GM10266 (cell line): ENCODE results near the gene FSTL5.

ENCODE experiments used
- DNase-seq: peaks from one replicate; pipeline ENCODE4 v3.0.0; 2012; ENCODE audit errors: extremely low spot score
- CTCF ChIP-seq: IDR thresholded peaks from 2 replicates; pipeline ENCODE4 v1.5.1; 2012; ENCODE audit warnings: mild to moderate bottlenecking, low read depth; ENCODE audit not compliant: control insufficient read depth, insufficient read depth; ENCODE audit errors: missing control alignments

The FSTL5 gene

GRCh38 chr4:161498155-161498554, 665.6 kb downstream of the FSTL5 start:
- no peak for TF ChIP-seq CTCF

GRCh38 chr4:161486461-161486860, 677.3 kb downstream of the FSTL5 start:
- no peak for TF ChIP-seq CTCF
- DNase-seq: no peak

More at GRCh38 chr4:161498155-161498554, 665.6 kb downstream of the FSTL5 start:
- DNase-seq: no peak

GRCh38 chr4:161466316-161466715, 697.5 kb downstream of the FSTL5 start:
- TF ChIP-seq CTCF: no peak
- no peak for DNase-seq

GRCh38 chr4:161463436-161463835, 700.4 kb downstream of the FSTL5 start:
- no peak for TF ChIP-seq CTCF
- DNase-seq: no peak

GRCh38 chr4:161457906-161458305, 705.9 kb downstream of the FSTL5 start:
- DNase-seq: no peak
- no peak for TF ChIP-seq CTCF

GRCh38 chr4:161457311-161457710, 706.5 kb downstream of the FSTL5 start:
- no peak for TF ChIP-seq CTCF
- no peak for DNase-seq

- no peak for DNase-seq
- TF ChIP-seq CTCF: no peak
Observed at GRCh38 chr4:161454860-161455259, 708.9 kb downstream of the FSTL5 start.
